NT2/D1 (cell line): ENCODE data around the gene TACC2.

ENCODE experiments used
- DNase-seq: peaks from one replicate; pipeline ENCODE4 v3.0.0-alpha.2; 2011; ENCODE audit warnings: low read depth, low spot score
- H3K27me3 ChIP-seq: 2 replicates; pipeline ENCODE4 v1.6.0; 2011; ENCODE audit warnings: mild to moderate bottlenecking; ENCODE audit not compliant: insufficient read length, insufficient read depth
- H3K36me3 ChIP-seq: 2 replicates; pipeline ENCODE4 v1.6.1; 2011; ENCODE audit warnings: mild to moderate bottlenecking, low read length, mixed read lengths; ENCODE audit not compliant: insufficient read depth, insufficient read length
- H3K4me1 ChIP-seq: 2 replicates; pipeline ENCODE4 v1.5.1; 2011; ENCODE audit not compliant: insufficient read depth, insufficient read length
- H3K4me3 ChIP-seq: 2 replicates; pipeline ENCODE4 v1.5.1; 2011; ENCODE audit warnings: low read depth; ENCODE audit not compliant: insufficient read length
- H3K9ac ChIP-seq: 2 replicates; pipeline ENCODE4 v1.6.0; 2011; ENCODE audit warnings: low read depth; ENCODE audit not compliant: insufficient read length
- H3K9me3 ChIP-seq: 2 replicates; pipeline ENCODE4 v1.5.1; 2011; ENCODE audit warnings: mild to moderate bottlenecking, low read length; ENCODE audit not compliant: insufficient read depth
- SUZ12 ChIP-seq: IDR thresholded peaks from 2 replicates; pipeline ENCODE4 v1.6.1; 2011; ENCODE audit not compliant: insufficient read length, insufficient read depth; ENCODE audit errors: extremely low read depth
- YY1 ChIP-seq: IDR thresholded peaks from 2 replicates; pipeline ENCODE4 v1.6.1; 2011; ENCODE audit not compliant: insufficient read length, insufficient read depth
- ZNF274 ChIP-seq: IDR thresholded peaks from 2 replicates; pipeline ENCODE4 v1.6.1; 2011; ENCODE audit warnings: mild to moderate bottlenecking, low read depth, low read length

TACC2 gene

GRCh38 chr10:122257041-122257440, 268.1 kb downstream of the TACC2 start:
- peaks cover 12% of the 10 kb centered on the region for H3K36me3 ChIP-seq
- H3K9ac ChIP-seq: no peak overlapping the region
- TF ChIP-seq SUZ12: no peak
- TF ChIP-seq YY1: no peak
- no peak for TF ChIP-seq ZNF274
- H3K4me1 ChIP-seq: peaks cover 6% of the 10 kb centered on the region
- no peak for DNase-seq
- H3K9me3 ChIP-seq: no peaks in the 10 kb centered on the region
- no peaks in the 10 kb centered on the region for H3K27me3 ChIP-seq
- no peak overlapping the region for H3K4me3 ChIP-seq

DNA sequence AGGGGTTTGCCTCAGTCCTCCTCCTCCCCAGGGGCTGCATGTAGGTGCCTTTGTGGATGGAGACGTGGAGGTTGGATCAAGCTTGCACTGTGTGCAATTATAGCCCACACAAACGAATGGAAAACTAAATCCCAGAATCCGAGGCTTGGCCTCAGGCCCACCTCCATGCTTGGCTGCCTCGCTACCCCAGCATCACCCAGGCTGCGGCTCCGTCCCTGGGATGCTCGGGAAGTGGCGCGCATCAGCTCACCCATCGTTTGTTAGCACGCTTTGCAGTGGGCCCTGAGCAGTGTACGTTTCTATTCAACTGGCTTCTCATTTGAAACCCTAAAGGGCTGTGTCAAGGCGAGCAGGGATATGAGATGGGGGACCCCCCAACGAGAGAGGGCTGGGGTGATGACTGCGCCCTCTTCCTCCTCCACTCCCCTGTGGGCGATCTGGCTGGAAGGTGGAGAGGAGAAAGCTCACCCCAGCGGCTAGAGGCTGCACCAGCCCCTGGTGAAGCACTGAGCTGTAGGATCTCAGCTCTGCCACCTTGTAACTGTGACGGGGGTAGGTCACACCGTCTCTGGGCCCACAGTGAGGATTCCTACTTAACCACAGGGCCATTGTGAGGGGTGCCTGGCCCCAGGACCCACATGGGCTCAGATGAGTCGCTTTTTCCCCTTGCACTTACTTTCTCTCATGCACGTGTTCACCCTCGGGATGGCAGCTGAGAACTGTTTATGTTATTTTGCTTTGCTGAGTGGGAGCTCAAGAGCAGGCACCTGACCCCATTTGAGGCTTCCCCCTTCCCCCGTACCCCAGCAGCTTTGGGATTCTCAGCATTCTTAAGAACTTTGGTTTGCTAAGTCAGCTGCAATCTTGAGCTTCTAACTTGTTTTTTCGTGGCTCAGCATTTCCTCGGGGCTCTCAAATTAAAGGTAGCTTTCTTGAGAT, 269.4 kb downstream of the TACC2 start:
- Histone ChIP-seq H3K4me1 (peaks cover 6% of the 10 kb centered on the region), H3K4me3 (no peak overlapping the region), H3K9ac (no peak overlapping the region), H3K36me3 (peaks cover 10% of the 10 kb centered on the region), H3K9me3 (peaks cover 11% of the 10 kb centered on the region; the same call in 1 of the 2 replicates), H3K27me3 (no peaks in the 10 kb centered on the region)
- TF ChIP-seq SUZ12 (no peak), YY1 (no peak), ZNF274 (no peak)
- DNase-seq: no peak

- H3K27me3 ChIP-seq: no peaks in the 10 kb centered on the region
- peaks cover 4% of the 10 kb centered on the region for H3K36me3 ChIP-seq
- no peak for DNase-seq
- no peak overlapping the region for H3K9ac ChIP-seq
- peaks cover 11% of the 10 kb centered on the region; the same call in 1 of the 2 replicates for H3K9me3 ChIP-seq
- H3K4me1 ChIP-seq: peaks cover 6% of the 10 kb centered on the region
- no peak overlapping the region for H3K4me3 ChIP-seq
- no peak for TF ChIP-seq YY1
Observed at GRCh38 chr10:122259075-122259466, 270.1 kb downstream of the TACC2 start.

GRCh38 chr10:122261584-122261983, 272.6 kb downstream of the TACC2 start:
- no peak overlapping the region for H3K4me3 ChIP-seq

DNA sequence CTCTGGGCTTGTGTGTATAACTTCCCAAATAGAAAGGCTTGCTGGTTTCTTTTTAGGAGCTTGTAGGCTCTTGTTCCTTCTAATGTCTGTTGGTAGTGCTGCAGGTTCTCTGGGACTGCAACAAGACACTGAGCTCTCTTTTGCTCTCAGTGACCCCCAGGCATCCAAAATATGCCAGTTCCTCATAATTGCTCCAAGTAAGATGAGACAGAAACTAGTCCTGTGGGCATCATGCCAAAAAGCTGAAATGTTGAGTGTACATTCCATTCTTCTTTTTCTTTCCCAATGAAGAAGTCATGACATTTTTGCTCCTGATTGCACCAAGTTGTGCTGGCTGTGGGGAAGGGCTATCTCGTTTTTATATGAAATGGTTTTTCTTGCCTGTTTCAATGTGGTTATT, 275.0 kb downstream of the TACC2 start:
- H3K36me3 ChIP-seq: no peaks in the 10 kb centered on the region
- no peak overlapping the region for H3K4me3 ChIP-seq
- H3K27me3 ChIP-seq: no peaks in the 10 kb centered on the region
- TF ChIP-seq ZNF274 (no peak), YY1 (no peak), SUZ12 (no peak)
- no peak for DNase-seq
- no peaks in the 10 kb centered on the region for H3K4me1 ChIP-seq
- no peak overlapping the region for H3K9ac ChIP-seq
- H3K9me3 ChIP-seq: peaks cover 11% of the 10 kb centered on the region; the same call in 1 of the 2 replicates

More at GRCh38 chr10:122261584-122261983, 272.6 kb downstream of the TACC2 start:
- no peak for DNase-seq
- Histone ChIP-seq H3K4me1 (peaks cover 6% of the 10 kb centered on the region), H3K36me3 (peaks cover 3% of the 10 kb centered on the region), H3K9me3 (peaks cover 11% of the 10 kb centered on the region; the same call in 1 of the 2 replicates), H3K9ac (no peak overlapping the region), H3K27me3 (no peaks in the 10 kb centered on the region)
- TF ChIP-seq SUZ12: no peak
- no peak for TF ChIP-seq ZNF274
- TF ChIP-seq YY1: no peak

GRCh38 chr10:122264436-122264835, 275.5 kb downstream of the TACC2 start:
- H3K4me3 ChIP-seq: no peak overlapping the region
- peaks cover 11% of the 10 kb centered on the region; the same call in 1 of the 2 replicates for H3K9me3 ChIP-seq
- no peaks in the 10 kb centered on the region for H3K4me1 ChIP-seq
- no peak overlapping the region for H3K9ac ChIP-seq
- H3K27me3 ChIP-seq: no peaks in the 10 kb centered on the region
- no peak for DNase-seq
- TF ChIP-seq YY1 (no peak), ZNF274 (no peak), SUZ12 (no peak)
- H3K36me3 ChIP-seq: no peaks in the 10 kb centered on the region

GRCh38 chr10:122264931-122265330, 276.0 kb downstream of the TACC2 start:
- Histone ChIP-seq H3K36me3 (no peaks in the 10 kb centered on the region), H3K9ac (no peak overlapping the region), H3K27me3 (no peaks in the 10 kb centered on the region), H3K9me3 (peaks cover 11% of the 10 kb centered on the region; the same call in 1 of the 2 replicates), H3K4me1 (no peaks in the 10 kb centered on the region), H3K4me3 (no peak overlapping the region)
- TF ChIP-seq SUZ12: no peak
- TF ChIP-seq ZNF274: no peak
- TF ChIP-seq YY1: no peak
- DNase-seq: no peak
